Neural cell (in vitro differentiated cells): ENCODE results near the gene IDH3G. TPM values are rescaled to one million over a fixed set of nuclear protein-coding genes. Genes with fewer than 3 reads are reported as not detected.

Source experiments
- H2AFZ ChIP-seq: fragments of 200-600, 300-800 bp; sonication (generic), shearing (Covaris generic); 2 replicates; pipeline ENCODE4 v1.6.0; 2014; ENCODE audit warnings: low read depth, mild to moderate bottlenecking, antibody characterized with exemption, low read length, moderate library complexity
- H3F3A ChIP-seq: fragments of 200-600 bp; shearing (Covaris generic); 2 replicates; pipeline ENCODE4 v1.6.1; 2016; ENCODE audit warnings: mild to moderate bottlenecking, moderate library complexity, mixed read lengths, antibody characterized with exemption, low read length; ENCODE audit not compliant: insufficient read depth, poor library complexity, severe bottlenecking
- H3K27ac ChIP-seq: fragments of 200-600, 300-800 bp; sonication (generic), shearing (Covaris generic); 2 replicates; pipeline ENCODE4 v1.5.1; 2014; ENCODE audit warnings: mild to moderate bottlenecking, low read length, moderate library complexity
- H3K27me3 ChIP-seq: fragments of 300-800, 200-600 bp; sonication (generic), shearing (Covaris generic); 2 replicates; pipeline ENCODE4 v1.6.0; 2014; ENCODE audit warnings: mild to moderate bottlenecking, low read depth, low read length, moderate library complexity; ENCODE audit not compliant: insufficient read depth
- H3K36me3 ChIP-seq: fragments of 300-800, 200-600 bp; sonication (generic), shearing (Covaris generic); 2 replicates; pipeline ENCODE4 v1.5.1; 2014; ENCODE audit warnings: mild to moderate bottlenecking, antibody characterized with exemption, low read length, moderate library complexity; ENCODE audit not compliant: insufficient read depth
- H3K4me2 ChIP-seq: fragments of 300-800, 200-600 bp; sonication (generic), shearing (Covaris generic); 2 replicates; pipeline ENCODE4 v1.6.0; 2014; ENCODE audit warnings: mild to moderate bottlenecking, low read length
- H3K4me3 ChIP-seq: fragments of 300-800, 200-600 bp; sonication (generic), shearing (Covaris generic); 2 replicates; pipeline ENCODE4 v1.5.1; 2014; ENCODE audit warnings: mild to moderate bottlenecking, low read length, moderate library complexity
- H3K79me2 ChIP-seq: fragments of 200-600 bp; shearing (Covaris generic); replicated peaks from 2 replicates; pipeline ENCODE4 v1.6.0; 2014; ENCODE audit warnings: mild to moderate bottlenecking, low read length, moderate library complexity; ENCODE audit not compliant: insufficient read depth
- H3K9ac ChIP-seq: fragments of 300-800, 200-600 bp; sonication (generic), shearing (Covaris generic); 2 replicates; pipeline ENCODE4 v1.6.1; 2016; ENCODE audit warnings: mild to moderate bottlenecking, low read length, mixed read lengths
- H3K9me2 ChIP-seq: fragments of 200-600 bp; shearing (Covaris generic); 2 replicates; pipeline ENCODE4 v1.6.1; 2016; ENCODE audit warnings: mild to moderate bottlenecking, low read length, mixed read lengths; ENCODE audit not compliant: insufficient read depth
- H3K9me3 ChIP-seq: fragments of 200-600, 300-800 bp; sonication (generic), shearing (Covaris generic); 2 replicates; pipeline ENCODE4 v1.6.1; 2016; ENCODE audit warnings: mild to moderate bottlenecking, mixed run types, low read length, moderate library complexity, mixed read lengths
- H4K20me1 ChIP-seq: fragments of 200-600 bp; shearing (Covaris generic); 2 replicates; pipeline ENCODE4 v1.6.1; 2016; ENCODE audit warnings: mild to moderate bottlenecking, mixed run types; ENCODE audit not compliant: insufficient read depth
- CTCF ChIP-seq: fragments of 450-650 bp; IDR thresholded peaks from 2 replicates; pipeline ENCODE4 v1.5.1; 2014; ENCODE audit warnings: antibody characterized with exemption, mild to moderate bottlenecking, moderate library complexity; ENCODE audit not compliant: poor library complexity, severe bottlenecking
- MXI1 ChIP-seq: fragments of 450-650 bp; conservative IDR thresholded peaks from 2 replicates; pipeline ENCODE4 v1.6.1; 2014; ENCODE audit warnings: antibody characterized with exemption, mild to moderate bottlenecking; ENCODE audit not compliant: poor library complexity, severe bottlenecking
- RAD21 ChIP-seq: fragments of 450-650 bp; conservative IDR thresholded peaks from 2 replicates; pipeline ENCODE4 v1.6.1; 2014; ENCODE audit warnings: antibody characterized with exemption, mild to moderate bottlenecking, moderate library complexity
- SMC3 ChIP-seq: fragments of 450-650 bp; conservative IDR thresholded peaks from 2 replicates; pipeline ENCODE4 v1.6.1; 2014; ENCODE audit warnings: antibody characterized with exemption, mild to moderate bottlenecking, moderate library complexity; ENCODE audit not compliant: poor library complexity
- TAF1 ChIP-seq: IDR thresholded peaks from 2 replicates; pipeline ENCODE4 v1.6.1; 2012; ENCODE audit warnings: low read depth
- polyA plus RNA-seq: library from polyadenylated mRNA; depleted of rRNA; stranded (reverse); fragments of >200 nt; gene quantifications from 2 replicates; pipeline ENCODE4 v1.2.3, GENCODE V29; 2014

The IDH3G gene
- polyA plus RNA-seq, 1 donor from 2014 or later: 64.7 TPM

- no peak overlapping the region for H3K4me2 ChIP-seq
- H2AFZ ChIP-seq: no peak overlapping the region
- H3K36me3 ChIP-seq: no peaks in the 10 kb centered on the region
- no peaks in the 10 kb centered on the region for H3K9me2 ChIP-seq
- no peaks in the 10 kb centered on the region for H3K79me2 ChIP-seq
- no peaks in the 10 kb centered on the region for H4K20me1 ChIP-seq
- no peaks in the 10 kb centered on the region for H3K9me3 ChIP-seq
- no peak overlapping the region for H3K4me3 ChIP-seq
- no peaks in the 10 kb centered on the region for H3K27me3 ChIP-seq
- H3K9ac ChIP-seq: no peak overlapping the region
- H3F3A ChIP-seq: no peaks in the 10 kb centered on the region
- TF ChIP-seq CTCF (no peak), RAD21 (no peak), MXI1 (no peak), TAF1 (no peak), SMC3 (no peak)
- no peak overlapping the region for H3K27ac ChIP-seq
Observed at GRCh38 chrX:153736071-153736820, 57.9 kb downstream of the IDH3G start.

Other genes with a start within 250 kb of the IDH3G start
- 61.2 and 70.7 TPM in 2 replicates for gene CCNQ, start 195.2 kb downstream of the IDH3G start, polyA plus RNA-seq
- 0.94 and 3.2 TPM in 2 replicates for gene DUSP9, start 147.2 kb downstream of the IDH3G start, polyA plus RNA-seq
- 9.5 and 15.0 TPM in 2 replicates for gene PNCK, start 120.6 kb downstream of the IDH3G start, polyA plus RNA-seq
- 36.4 and 62.4 TPM in 2 replicates for gene SLC6A8, start 106.4 kb downstream of the IDH3G start, polyA plus RNA-seq
- 154 and 182 TPM in 2 replicates for gene BCAP31, start 70.0 kb downstream of the IDH3G start, polyA plus RNA-seq
- 3.2 and 3.6 TPM in 2 replicates for gene ABCD1, start 69.5 kb downstream of the IDH3G start, polyA plus RNA-seq
- gene PLXNB3, start 30.1 kb downstream of the IDH3G start, polyA plus RNA-seq: 0.48 and 0.76 TPM in 2 replicates
- not detected in 2 replicates for gene SRPK3, start 13.3 kb downstream of the IDH3G start, polyA plus RNA-seq
- gene SSR4, start 293 bp upstream of the IDH3G start, polyA plus RNA-seq: 186 and 192 TPM in 2 replicates
- gene PDZD4, start 36.2 kb upstream of the IDH3G start, polyA plus RNA-seq: 343 and 389 TPM in 2 replicates
- 88.0 and 119 TPM in 2 replicates for gene L1CAM, start 91.8 kb upstream of the IDH3G start, polyA plus RNA-seq
- gene AVPR2, start 110.3 kb upstream of the IDH3G start, polyA plus RNA-seq: not detected in 2 replicates
- gene ARHGAP4, start 131.9 kb upstream of the IDH3G start, polyA plus RNA-seq: 11.2 and 12.1 TPM in 2 replicates
- gene NAA10, start 140.7 kb upstream of the IDH3G start, polyA plus RNA-seq: 117 and 159 TPM in 2 replicates
- 0.89 and 2.5 TPM in 2 replicates for gene RENBP, start 150.3 kb upstream of the IDH3G start, polyA plus RNA-seq
- 7.3 and 10.3 TPM in 2 replicates for gene HCFC1, start 177.4 kb upstream of the IDH3G start, polyA plus RNA-seq
- gene TMEM187, start 178.4 kb upstream of the IDH3G start, polyA plus RNA-seq: 5.2 and 6.3 TPM in 2 replicates
- gene IRAK1, start 225.5 kb upstream of the IDH3G start, polyA plus RNA-seq: 1.4 and 6.8 TPM in 2 replicates